GM08714 (cell line): ENCODE results near the gene TANK.

Experiments
- H3K4me3 ChIP-seq: fragments of 200-500 bp; sonication (Bioruptor generic); 2 replicates; pipeline ENCODE4 v1.5.1; 2014; ENCODE audit warnings: mild to moderate bottlenecking, low read length, inconsistent platforms
- ZNF274 ChIP-seq: IDR thresholded peaks from 2 replicates; pipeline ENCODE4 v1.6.1; 2012; ENCODE audit warnings: mild to moderate bottlenecking, low read depth, low read length

Gene TANK

GRCh38 chr2:161146209-161146775 lies 13.9 kb upstream of the TANK start:
- no peak overlapping the region for H3K4me3 ChIP-seq
- no peak for TF ChIP-seq ZNF274

- no peak overlapping the region for H3K4me3 ChIP-seq
- no peak for TF ChIP-seq ZNF274
Measured at GRCh38 chr2:161146996-161147395, 13.2 kb upstream of the TANK start.

GRCh38 chr2:161147856-161148255 lies 12.4 kb upstream of the TANK start:
- no peak for TF ChIP-seq ZNF274

GRCh38 chr2:161150704-161151103 lies 9.5 kb upstream of the TANK start:
- no peak for TF ChIP-seq ZNF274
- H3K4me3 ChIP-seq, result peak overlapping the region; percentile 17; the same call in 1 of the 2 replicates

More at GRCh38 chr2:161147856-161148255, 12.4 kb upstream of the TANK start:
- H3K4me3 ChIP-seq, result no peak overlapping the region

GRCh38 chr2:161152302-161152701 lies 7.9 kb upstream of the TANK start:
- H3K4me3 ChIP-seq, result no peak overlapping the region
- TF ChIP-seq ZNF274, result no peak

GRCh38 chr2:161158882-161159281 lies 1.3 kb upstream of the TANK start:
- TF ChIP-seq ZNF274, result no peak
- H3K4me3 ChIP-seq, result no peak overlapping the region

GRCh38 chr2:161159456-161160225 lies 587 bp upstream of the TANK start:
- TF ChIP-seq ZNF274, result no peak
- peak overlapping the region; percentile 30; the same call in 1 of the 2 replicates for H3K4me3 ChIP-seq

- peak overlapping the region; percentile 94 for H3K4me3 ChIP-seq
- no peak for TF ChIP-seq ZNF274
Measured at GRCh38 chr2:161161074-161161706, 962 bp downstream of the TANK start.

- TF ChIP-seq ZNF274, result no peak
- H3K4me3 ChIP-seq, result peak overlapping the region; percentile 27; the same call in 1 of the 2 replicates
Measured at GRCh38 chr2:161163440-161163839, 3.2 kb downstream of the TANK start.

- peak overlapping the region; percentile 14; the same call in 1 of the 2 replicates for H3K4me3 ChIP-seq
- TF ChIP-seq ZNF274, result no peak
Measured at GRCh38 chr2:161164161-161164560, 3.9 kb downstream of the TANK start.

GRCh38 chr2:161165266-161165665 lies 5.0 kb downstream of the TANK start:
- no peak overlapping the region; the same call in 1 of the 2 replicates for H3K4me3 ChIP-seq
- TF ChIP-seq ZNF274, result no peak

- TF ChIP-seq ZNF274, result no peak
- no peak overlapping the region for H3K4me3 ChIP-seq
Measured at GRCh38 chr2:161165811-161166210, 5.6 kb downstream of the TANK start.

- peak overlapping the region; percentile 49; the same call in 1 of the 2 replicates for H3K4me3 ChIP-seq
- no peak for TF ChIP-seq ZNF274
Measured at GRCh38 chr2:161166538-161167409, 6.5 kb downstream of the TANK start.

- H3K4me3 ChIP-seq, result no peak overlapping the region
Measured at GRCh38 chr2:161169335-161169734, 9.1 kb downstream of the TANK start.

More at GRCh38 chr2:161169335-161169734, 9.1 kb downstream of the TANK start:
- no peak for TF ChIP-seq ZNF274
